Measurements from ENCODE around the gene FNDC1. TPM values are rescaled to one million over a fixed set of nuclear protein-coding genes. Genes with fewer than 3 reads are reported as not detected.

The FNDC1 gene
- total RNA-seq, 1 donor from 2014 or later: 13.8 TPM

DNA sequence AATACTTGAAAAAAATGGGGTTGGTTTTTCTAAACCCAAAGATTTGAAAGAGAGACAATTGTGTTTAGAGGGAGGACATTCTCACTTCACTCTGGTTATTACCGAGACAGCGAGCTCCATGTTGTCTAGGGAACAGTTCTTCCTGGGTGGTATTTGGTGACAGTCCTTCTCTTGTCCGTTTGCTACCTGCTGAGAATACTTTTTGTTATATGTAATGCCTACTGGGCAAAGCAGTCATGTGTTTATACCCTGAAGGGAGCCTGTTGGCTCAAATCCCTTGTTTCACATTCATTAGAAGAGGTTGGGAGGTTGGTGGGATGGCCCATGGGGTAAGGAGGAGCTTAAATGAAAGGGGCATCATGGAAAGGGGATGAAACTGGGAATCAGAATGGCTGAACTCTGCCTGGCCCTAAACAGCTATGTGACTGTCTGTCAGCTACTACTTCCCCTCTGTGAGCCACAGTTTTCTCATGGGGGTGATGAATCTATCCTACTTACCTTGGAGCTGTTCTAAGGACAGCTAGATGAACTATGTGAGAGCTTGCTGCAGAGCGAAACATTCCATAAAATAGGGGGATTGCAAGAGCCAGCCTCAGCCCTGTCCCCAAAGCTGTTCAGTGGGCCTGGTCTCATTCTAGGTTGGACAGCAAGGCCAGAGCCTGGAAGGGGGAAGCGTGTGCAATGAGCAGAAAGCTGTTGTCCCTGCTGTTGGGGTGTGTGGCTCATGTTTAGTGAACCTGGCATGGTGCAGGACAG lies 43.5 kb downstream of the FNDC1 start:
- H3K9me3 Mint-ChIP-seq (ENCODE audit: low read depth): no peaks in the 10 kb centered on the region
- H3K4me3 Mint-ChIP-seq (ENCODE audit: unreplicated experiment): no peak overlapping the region
- peaks cover 35% of the 10 kb centered on the region for H3K4me1 Mint-ChIP-seq (ENCODE audit: low read depth)
- TF ChIP-seq, protein P1, sequence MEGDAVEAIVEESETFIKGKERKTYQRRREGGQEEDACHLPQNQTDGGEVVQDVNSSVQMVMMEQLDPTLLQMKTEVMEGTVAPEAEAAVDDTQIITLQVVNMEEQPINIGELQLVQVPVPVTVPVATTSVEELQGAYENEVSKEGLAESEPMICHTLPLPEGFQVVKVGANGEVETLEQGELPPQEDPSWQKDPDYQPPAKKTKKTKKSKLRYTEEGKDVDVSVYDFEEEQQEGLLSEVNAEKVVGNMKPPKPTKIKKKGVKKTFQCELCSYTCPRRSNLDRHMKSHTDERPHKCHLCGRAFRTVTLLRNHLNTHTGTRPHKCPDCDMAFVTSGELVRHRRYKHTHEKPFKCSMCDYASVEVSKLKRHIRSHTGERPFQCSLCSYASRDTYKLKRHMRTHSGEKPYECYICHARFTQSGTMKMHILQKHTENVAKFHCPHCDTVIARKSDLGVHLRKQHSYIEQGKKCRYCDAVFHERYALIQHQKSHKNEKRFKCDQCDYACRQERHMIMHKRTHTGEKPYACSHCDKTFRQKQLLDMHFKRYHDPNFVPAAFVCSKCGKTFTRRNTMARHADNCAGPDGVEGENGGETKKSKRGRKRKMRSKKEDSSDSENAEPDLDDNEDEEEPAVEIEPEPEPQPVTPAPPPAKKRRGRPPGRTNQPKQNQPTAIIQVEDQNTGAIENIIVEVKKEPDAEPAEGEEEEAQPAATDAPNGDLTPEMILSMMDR (IDR thresholded peaks at IDR 0.05): no peak
- DNase-seq (ENCODE audit: low spot score): no peak
- no peak overlapping the region for H3K27ac Mint-ChIP-seq (ENCODE audit: unreplicated experiment)
- no peaks in the 10 kb centered on the region for H3K36me3 Mint-ChIP-seq (ENCODE audit: low read depth)
- H3K27me3 Mint-ChIP-seq (ENCODE audit: low read depth): no peaks in the 10 kb centered on the region

DNA sequence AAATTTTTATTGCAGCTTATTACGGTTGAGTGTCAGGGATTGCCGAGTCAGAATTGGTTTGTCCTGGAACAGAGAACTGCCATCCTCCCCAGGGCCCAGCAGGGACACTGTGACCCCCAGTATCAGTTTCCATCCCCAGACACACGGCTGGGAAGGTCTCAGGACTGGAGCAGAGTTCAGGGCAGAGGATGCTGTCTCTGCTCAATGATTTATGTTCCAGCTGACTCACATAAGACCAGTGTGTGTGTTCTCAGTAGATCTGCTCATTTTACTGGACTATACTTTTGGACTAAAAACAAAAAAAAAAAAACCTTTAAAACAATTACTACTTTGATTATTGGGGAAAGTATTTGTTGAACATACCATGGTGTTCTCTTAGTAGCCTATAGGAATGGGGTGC lies 44.2 kb downstream of the FNDC1 start:
- Mint-ChIP-seq H3K4me1 (ENCODE audit: low read depth) (peaks cover 37% of the 10 kb centered on the region), H3K4me3 (ENCODE audit: unreplicated experiment) (no peak overlapping the region), H3K9me3 (ENCODE audit: low read depth) (no peaks in the 10 kb centered on the region), H3K27ac (ENCODE audit: unreplicated experiment) (no peak overlapping the region), H3K36me3 (ENCODE audit: low read depth) (no peaks in the 10 kb centered on the region), H3K27me3 (ENCODE audit: low read depth) (no peaks in the 10 kb centered on the region)
- TF ChIP-seq, protein P1 (IDR thresholded peaks at IDR 0.05): no peak
- no peak for DNase-seq (ENCODE audit: low spot score)

DNA sequence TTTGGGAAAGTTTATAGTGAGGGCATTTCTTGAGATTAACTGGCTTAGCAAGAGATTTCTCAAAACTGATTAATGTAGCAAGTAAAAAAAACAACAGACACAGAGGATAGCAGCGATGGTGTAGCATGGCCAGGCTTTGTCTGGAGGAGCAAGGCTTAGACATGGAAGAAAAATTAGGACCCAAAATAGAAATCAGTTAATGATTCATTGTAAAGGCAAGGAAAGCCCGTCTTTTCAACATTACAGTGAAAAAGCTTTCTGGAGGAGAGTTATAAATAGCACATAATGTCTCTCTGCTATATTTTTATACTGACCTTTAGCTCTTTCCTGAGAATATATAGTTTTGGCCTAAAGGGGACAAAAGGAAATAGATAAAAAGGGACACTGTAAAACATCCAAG lies 45.1 kb downstream of the FNDC1 start:
- H3K9me3 Mint-ChIP-seq (ENCODE audit: low read depth): no peaks in the 10 kb centered on the region
- no peak for DNase-seq (ENCODE audit: low spot score)
- H3K36me3 Mint-ChIP-seq (ENCODE audit: low read depth): no peaks in the 10 kb centered on the region
- TF ChIP-seq, protein P1 (IDR thresholded peaks at IDR 0.05): no peak
- peaks cover 37% of the 10 kb centered on the region for H3K4me1 Mint-ChIP-seq (ENCODE audit: low read depth)
- H3K27me3 Mint-ChIP-seq (ENCODE audit: low read depth): no peaks in the 10 kb centered on the region
- no peak overlapping the region for H3K4me3 Mint-ChIP-seq (ENCODE audit: unreplicated experiment)
- H3K27ac Mint-ChIP-seq (ENCODE audit: unreplicated experiment): peak overlapping the region; percentile 75

DNA sequence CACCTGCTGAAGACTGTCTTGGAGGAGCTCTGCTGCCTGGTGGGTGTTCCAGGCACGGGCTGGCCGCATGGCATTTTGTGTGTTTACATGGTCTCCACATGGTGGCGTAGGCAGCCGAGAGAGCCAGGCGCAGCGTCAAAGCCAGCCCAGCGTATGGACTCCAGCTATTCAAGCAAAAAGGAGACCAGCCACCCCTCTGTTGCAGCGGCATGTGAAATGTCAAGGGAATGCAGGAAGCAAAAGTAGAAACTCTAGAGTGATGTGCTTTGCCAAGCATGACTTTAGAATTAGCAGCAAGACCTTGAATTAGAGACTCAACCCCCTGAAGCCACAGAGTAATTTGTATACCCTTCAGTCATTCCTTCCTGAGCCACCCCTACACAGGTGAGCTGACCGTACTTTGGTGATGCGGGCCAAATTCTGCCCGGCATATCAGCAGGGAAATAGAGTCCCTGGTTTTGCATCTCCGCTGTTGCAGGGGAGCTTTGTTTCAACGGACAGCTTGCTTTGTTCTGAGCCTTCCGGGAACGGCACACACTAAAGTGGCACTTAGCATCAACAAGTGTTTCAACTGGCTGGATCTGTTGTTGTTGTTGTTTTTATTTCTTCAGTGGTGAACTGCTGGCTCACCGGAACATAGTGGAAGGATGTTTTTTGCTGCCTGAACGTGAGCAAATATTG lies 48.5 kb downstream of the FNDC1 start:
- no peaks in the 10 kb centered on the region for H3K9me3 Mint-ChIP-seq (ENCODE audit: low read depth)
- TF ChIP-seq, protein P1 (IDR thresholded peaks at IDR 0.05): peak; percentile 71
- no peak overlapping the region for H3K27ac Mint-ChIP-seq (ENCODE audit: unreplicated experiment)
- H3K4me3 Mint-ChIP-seq (ENCODE audit: unreplicated experiment): no peak overlapping the region
- H3K4me1 Mint-ChIP-seq (ENCODE audit: low read depth): peaks cover 39% of the 10 kb centered on the region
- no peaks in the 10 kb centered on the region for H3K36me3 Mint-ChIP-seq (ENCODE audit: low read depth)
- H3K27me3 Mint-ChIP-seq (ENCODE audit: low read depth): peaks cover 3% of the 10 kb centered on the region
- no peak for DNase-seq (ENCODE audit: low spot score)

DNA sequence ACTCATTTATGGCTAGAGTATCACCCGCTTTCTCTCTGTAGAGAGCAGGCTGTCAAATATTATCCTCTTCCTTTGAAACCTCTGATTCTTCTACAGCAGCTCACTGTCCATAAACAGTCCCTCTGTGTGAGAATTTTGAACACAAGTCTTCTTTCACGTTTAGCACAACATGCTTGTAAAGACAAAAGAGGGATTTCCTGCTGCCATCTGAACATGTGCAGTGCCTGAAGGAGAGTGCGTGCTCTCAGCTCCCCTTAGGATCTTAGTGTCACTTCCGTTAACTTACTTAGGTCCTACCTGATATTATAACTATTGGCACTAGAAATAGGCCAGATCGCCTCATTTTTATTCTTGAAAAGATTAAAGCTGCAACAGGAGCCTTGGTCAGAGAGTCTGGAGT lies 50.9 kb downstream of the FNDC1 start:
- Mint-ChIP-seq H3K4me3 (ENCODE audit: unreplicated experiment) (no peak overlapping the region), H3K9me3 (ENCODE audit: low read depth) (no peaks in the 10 kb centered on the region), H3K27me3 (ENCODE audit: low read depth) (peaks cover 6% of the 10 kb centered on the region), H3K27ac (ENCODE audit: unreplicated experiment) (no peak overlapping the region), H3K36me3 (ENCODE audit: low read depth) (no peaks in the 10 kb centered on the region), H3K4me1 (ENCODE audit: low read depth) (peaks cover 17% of the 10 kb centered on the region)
- no peak for DNase-seq (ENCODE audit: low spot score)
- TF ChIP-seq, protein P1 (IDR thresholded peaks at IDR 0.05): no peak
